CD4-positive, CD25-positive, alpha-beta regulatory T cell (primary cell): ENCODE results near the gene POLR1B. TPM values are rescaled to one million over a fixed set of nuclear protein-coding genes. Genes with fewer than 3 reads are reported as not detected.
A peak's percentile ranks its signal among the peaks of the same experiment; 100 is the strongest.
"Not testable (repeated sequence)": the region's sequence is repeated elsewhere in the genome, so short reads cannot be mapped to it uniquely, and the experiment has no call there.

Source experiments
- ATAC-seq, 2 donors: fragments of 150-1000 bp; cut with Tn5 transposase; one replicate each; pipeline ENCODE4 v1.10.0; 2021; ENCODE audit warnings: low read depth in 2 of 2, moderate number of reproducible peaks in 2 of 2, moderate library complexity in 1 of 2
- DNase-seq, 3 donors: peaks; one replicate each; pipeline versions ENCODE4 v3.0.0 to v3.0.0-alpha.2; 2012 to 2022; ENCODE audit warnings: mixed read lengths in 1 of 3
- H3K27ac ChIP-seq: one replicate; pipeline ENCODE4 v1.7.0; 2013; ENCODE audit warnings: mild to moderate bottlenecking, low read length; ENCODE audit not compliant: insufficient read depth, poor library complexity, severe bottlenecking
- H3K27me3 ChIP-seq: one replicate; pipeline ENCODE4 v1.7.0; 2013; ENCODE audit warnings: low read length; ENCODE audit not compliant: control insufficient read depth, insufficient read depth
- H3K36me3 ChIP-seq: one replicate; pipeline ENCODE4 v1.7.0; 2013; ENCODE audit warnings: mild to moderate bottlenecking, low read length, moderate library complexity; ENCODE audit not compliant: control insufficient read depth, insufficient read depth
- H3K4me1 ChIP-seq: 2 replicates; pipeline ENCODE4 v1.7.0; 2013; ENCODE audit warnings: mild to moderate bottlenecking, low read length; ENCODE audit not compliant: insufficient read depth, control insufficient read depth, poor library complexity, severe bottlenecking
- H3K4me3 ChIP-seq: one replicate; pipeline ENCODE4 v1.7.0; 2013; ENCODE audit warnings: low read depth, mild to moderate bottlenecking, low read length, moderate library complexity
- H3K9me3 ChIP-seq, 2 experiments: 1 replicate in 1 of 2; 2 replicates in 1 of 2; pipeline ENCODE4 v1.7.0; 2013; ENCODE audit warnings: low read length in 2 of 2, mild to moderate bottlenecking in 1 of 2, moderate library complexity in 1 of 2; ENCODE audit not compliant: control insufficient read depth in 2 of 2
- H3K27ac Mint-ChIP-seq, 3 donors: one replicate each; pipeline ENCODE4 v1.8.0; 2020 to 2022; ENCODE audit warnings: mild to moderate bottlenecking in 3 of 3, mixed read lengths in 3 of 3, moderate library complexity in 2 of 3
- H3K27me3 Mint-ChIP-seq: one replicate; pipeline ENCODE4 v1.8.0; 2022; ENCODE audit warnings: mild to moderate bottlenecking, mixed read lengths
- H3K36me3 Mint-ChIP-seq: one replicate; pipeline ENCODE4 v1.8.0; 2020; ENCODE audit warnings: mixed read lengths
- H3K4me1 Mint-ChIP-seq, 4 donors: one replicate each; pipeline ENCODE4 v1.8.0; 2020 to 2022; ENCODE audit warnings: mixed read lengths in 4 of 4, mild to moderate bottlenecking in 1 of 4
- H3K4me3 Mint-ChIP-seq, 4 donors: one replicate each; pipeline ENCODE4 v1.8.0; 2020 to 2022; ENCODE audit warnings: mild to moderate bottlenecking in 4 of 4, mixed read lengths in 4 of 4, moderate library complexity in 3 of 4
- H3K9me3 Mint-ChIP-seq, 7 donors: one replicate each; pipeline ENCODE4 v1.8.0; 2020 to 2022; ENCODE audit warnings: mixed read lengths in 7 of 7, mild to moderate bottlenecking in 3 of 7, moderate library complexity in 2 of 7
- polyA plus RNA-seq, 4 donors: library from polyadenylated mRNA; unstranded; fragments of 300-500 nt; fragmentation: Illumina TruSeq; gene quantifications; one replicate each; pipeline ENCODE4 v1.2.3, GENCODE V29; 2021
- total RNA-seq: library from RNA; stranded (reverse); gene quantifications from one replicate; pipeline ENCODE4 v1.2.3, GENCODE V29; 2022

POLR1B gene, protein sequence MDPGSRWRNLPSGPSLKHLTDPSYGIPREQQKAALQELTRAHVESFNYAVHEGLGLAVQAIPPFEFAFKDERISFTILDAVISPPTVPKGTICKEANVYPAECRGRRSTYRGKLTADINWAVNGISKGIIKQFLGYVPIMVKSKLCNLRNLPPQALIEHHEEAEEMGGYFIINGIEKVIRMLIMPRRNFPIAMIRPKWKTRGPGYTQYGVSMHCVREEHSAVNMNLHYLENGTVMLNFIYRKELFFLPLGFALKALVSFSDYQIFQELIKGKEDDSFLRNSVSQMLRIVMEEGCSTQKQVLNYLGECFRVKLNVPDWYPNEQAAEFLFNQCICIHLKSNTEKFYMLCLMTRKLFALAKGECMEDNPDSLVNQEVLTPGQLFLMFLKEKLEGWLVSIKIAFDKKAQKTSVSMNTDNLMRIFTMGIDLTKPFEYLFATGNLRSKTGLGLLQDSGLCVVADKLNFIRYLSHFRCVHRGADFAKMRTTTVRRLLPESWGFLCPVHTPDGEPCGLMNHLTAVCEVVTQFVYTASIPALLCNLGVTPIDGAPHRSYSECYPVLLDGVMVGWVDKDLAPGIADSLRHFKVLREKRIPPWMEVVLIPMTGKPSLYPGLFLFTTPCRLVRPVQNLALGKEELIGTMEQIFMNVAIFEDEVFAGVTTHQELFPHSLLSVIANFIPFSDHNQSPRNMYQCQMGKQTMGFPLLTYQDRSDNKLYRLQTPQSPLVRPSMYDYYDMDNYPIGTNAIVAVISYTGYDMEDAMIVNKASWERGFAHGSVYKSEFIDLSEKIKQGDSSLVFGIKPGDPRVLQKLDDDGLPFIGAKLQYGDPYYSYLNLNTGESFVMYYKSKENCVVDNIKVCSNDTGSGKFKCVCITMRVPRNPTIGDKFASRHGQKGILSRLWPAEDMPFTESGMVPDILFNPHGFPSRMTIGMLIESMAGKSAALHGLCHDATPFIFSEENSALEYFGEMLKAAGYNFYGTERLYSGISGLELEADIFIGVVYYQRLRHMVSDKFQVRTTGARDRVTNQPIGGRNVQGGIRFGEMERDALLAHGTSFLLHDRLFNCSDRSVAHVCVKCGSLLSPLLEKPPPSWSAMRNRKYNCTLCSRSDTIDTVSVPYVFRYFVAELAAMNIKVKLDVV
- total RNA-seq, result 24.5 TPM
- polyA plus RNA-seq, result 10 to 100 TPM; 14.3 to 34.4 (median 20.2) TPM

GRCh38 chr2:112542123-112542983 is at the start of gene POLR1B:
POLR1B (plus strand) TSS chr2:112542465; CDS start chr2:112542495, 30 bp downstream.
- peaks cover 6% of the 10 kb centered on the region for H3K36me3 Mint-ChIP-seq
- peaks cover 33% of the 10 kb centered on the region for H3K4me1 ChIP-seq
- no peak within 1 kb of the TSS for H3K4me3 Mint-ChIP-seq
- H3K36me3 ChIP-seq, result peaks cover 11% of the 10 kb centered on the region
- H3K9me3 ChIP-seq, result no peaks in the 10 kb centered on the region
- peak; percentile 68 to 89 (median 81) for DNase-seq
- H3K27ac ChIP-seq, result peak within 1 kb of the TSS; percentile 87
- H3K4me1 Mint-ChIP-seq, result peaks cover 0 to 28% (median 17%) of the 10 kb centered on the region in 4 donors
- H3K9me3 Mint-ChIP-seq, result peaks cover 0 to under 1% (median 0%) of the 10 kb centered on the region in 7 donors
- no peak within 1 kb of the TSS for H3K27ac Mint-ChIP-seq
- H3K4me3 ChIP-seq, result peak within 1 kb of the TSS; percentile 92
- no peaks in the 10 kb centered on the region for H3K27me3 Mint-ChIP-seq
- no peaks in the 10 kb centered on the region for H3K27me3 ChIP-seq
- peak; percentile 80 to 82 for ATAC-seq

GRCh38 chr2:112493048-112493447 is 49.2 kb upstream of the POLR1B start:
- H3K9me3 Mint-ChIP-seq, result no peaks in the 10 kb centered on the region

GRCh38 chr2:112493858-112494648 is 48.2 kb upstream of the POLR1B start:
- DNase-seq, result no peak
- H3K36me3 ChIP-seq, result peaks cover 12% of the 10 kb centered on the region
- H3K4me1 Mint-ChIP-seq, result peaks cover 0 to 12% (median 3%) of the 10 kb centered on the region in 4 donors
- no peaks in the 10 kb centered on the region for H3K36me3 Mint-ChIP-seq
- no peaks in the 10 kb centered on the region for H3K4me1 ChIP-seq
- no peak for ATAC-seq
- no peaks in the 10 kb centered on the region for H3K27me3 Mint-ChIP-seq
- H3K27ac Mint-ChIP-seq, result no peak overlapping the region
- H3K4me3 ChIP-seq, result no peak overlapping the region
- no peaks in the 10 kb centered on the region for H3K9me3 ChIP-seq
- H3K4me3 Mint-ChIP-seq, result no peak overlapping the region
- no peaks in the 10 kb centered on the region for H3K27me3 ChIP-seq
- no peaks in the 10 kb centered on the region for H3K9me3 Mint-ChIP-seq
- no peak overlapping the region for H3K27ac ChIP-seq

More at GRCh38 chr2:112493048-112493447, 49.2 kb upstream of the POLR1B start:
- H3K27ac Mint-ChIP-seq, result no peak overlapping the region
- H3K9me3 ChIP-seq, result no peaks in the 10 kb centered on the region
- no peaks in the 10 kb centered on the region for H3K27me3 ChIP-seq
- H3K4me3 Mint-ChIP-seq, result no peak overlapping the region
- no peaks in the 10 kb centered on the region for H3K4me1 ChIP-seq
- H3K4me3 ChIP-seq, result no peak overlapping the region
- no peak for ATAC-seq
- peaks cover 12% of the 10 kb centered on the region for H3K36me3 ChIP-seq
- peaks cover 0 to 13% (median 3%) of the 10 kb centered on the region in 4 donors for H3K4me1 Mint-ChIP-seq
- H3K36me3 Mint-ChIP-seq, result peaks cover under 1% of the 10 kb centered on the region
- no peak for DNase-seq
- no peak overlapping the region for H3K27ac ChIP-seq
- no peaks in the 10 kb centered on the region for H3K27me3 Mint-ChIP-seq

GRCh38 chr2:112494828-112495227 is 47.4 kb upstream of the POLR1B start:
- DNase-seq (no peak), ATAC-seq (no peak)
- no peaks in the 10 kb centered on the region for H3K4me1 ChIP-seq
- H3K27me3 ChIP-seq, result no peaks in the 10 kb centered on the region
- Mint-ChIP-seq H3K9me3 (no peaks in the 10 kb centered on the region), H3K27ac (no peak overlapping the region), H3K4me1 (peaks cover 0 to 6% (median 4%) of the 10 kb centered on the region in 4 donors), H3K27me3 (no peaks in the 10 kb centered on the region), H3K4me3 (no peak overlapping the region), H3K36me3 (no peaks in the 10 kb centered on the region)
- no peaks in the 10 kb centered on the region for H3K9me3 ChIP-seq
- H3K27ac ChIP-seq, result no peak overlapping the region
- peaks cover 12% of the 10 kb centered on the region for H3K36me3 ChIP-seq
- H3K4me3 ChIP-seq, result no peak overlapping the region

- H3K4me1 Mint-ChIP-seq, H3K27me3 Mint-ChIP-seq, H3K9me3 ChIP-seq, H3K36me3 Mint-ChIP-seq, DNase-seq, H3K4me1 ChIP-seq, H3K4me3 ChIP-seq, H3K9me3 Mint-ChIP-seq, H3K4me3 Mint-ChIP-seq, H3K27ac ChIP-seq, ATAC-seq, H3K27ac Mint-ChIP-seq, H3K27me3 ChIP-seq: not testable (repeated sequence)
- peaks cover 12% of the 10 kb centered on the region for H3K36me3 ChIP-seq
Observed at GRCh38 chr2:112495878-112496277, 46.4 kb upstream of the POLR1B start.

DNA sequence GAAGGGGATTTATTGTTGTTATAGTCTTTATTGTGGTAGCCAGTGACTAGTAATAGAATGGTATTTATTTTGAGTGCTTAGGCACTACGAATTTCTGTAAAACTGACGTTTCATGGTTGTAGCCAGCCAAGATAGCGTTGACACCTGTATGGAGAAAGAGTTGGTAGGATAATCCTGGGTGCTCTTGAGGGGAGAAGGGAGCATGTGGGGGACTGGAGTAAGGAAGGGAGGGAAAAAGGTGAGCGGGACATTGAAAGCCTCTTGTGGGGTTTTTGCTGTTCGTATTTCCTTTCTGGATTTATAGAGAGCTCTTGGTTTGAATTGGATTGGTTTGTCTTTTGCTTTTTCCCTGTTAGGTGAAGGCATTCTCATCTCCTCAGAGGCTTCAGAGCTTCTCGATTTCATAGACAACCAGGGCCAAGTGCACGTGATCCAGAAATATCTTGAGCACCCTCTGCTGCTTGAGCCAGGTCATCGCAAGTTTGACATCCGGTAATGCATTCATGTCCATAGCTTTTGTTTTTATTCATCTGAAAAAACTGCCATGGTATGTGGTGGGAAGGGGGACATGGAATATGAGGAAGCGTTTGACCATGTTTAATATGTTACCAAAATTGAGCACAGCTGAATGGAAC is 41.3 kb upstream of the POLR1B start:
- not testable (repeated sequence) for H3K36me3 ChIP-seq, H3K4me1 ChIP-seq, H3K4me3 ChIP-seq, H3K9me3 Mint-ChIP-seq, H3K27ac Mint-ChIP-seq, H3K27me3 Mint-ChIP-seq, H3K4me3 Mint-ChIP-seq, H3K36me3 Mint-ChIP-seq, H3K27ac ChIP-seq, H3K27me3 ChIP-seq, H3K9me3 ChIP-seq
- H3K4me1 Mint-ChIP-seq, result peaks cover 0 to 10% (median 4%) of the 10 kb centered on the region in 4 donors
- ATAC-seq (peak; percentile 78 to 82), DNase-seq (peak; percentile 19 to 72 (median 56))
